Psoas muscle (tissue), 8 donors: ENCODE results near the gene KCNJ9. TPM values are rescaled to one million over a fixed set of nuclear protein-coding genes. Genes with fewer than 3 reads are reported as not detected.

Experiments used
- ATAC-seq, 4 donors: fragments of 200-7000 bp; cut with Tn5 transposase; one replicate each; pipeline ENCODE4 v1.9.1; 2020; ENCODE audit warnings: moderate library complexity in 3 of 4, mild to moderate bottlenecking in 2 of 4
- DNase-seq, 2 donors: peaks; one replicate each; pipeline ENCODE4 v3.0.0-alpha.2; 2020
- H3K27ac ChIP-seq: fragments of 200-600 bp; one replicate; pipeline ENCODE4 v1.8.0; 2022
- H3K27me3 ChIP-seq, 3 donors: fragments of 200-600 bp in 1 of 3; one replicate each; pipeline versions ENCODE4 v1.6.1 to v1.8.0; 2013 to 2022; ENCODE audit warnings: low read length in 2 of 3, mild to moderate bottlenecking in 2 of 3, moderate library complexity in 1 of 3; ENCODE audit not compliant: insufficient read depth in 3 of 3
- H3K36me3 ChIP-seq, 2 donors: fragments of 200-600 bp in 1 of 2; one replicate each; pipeline versions ENCODE4 v1.6.1 to v1.8.0; 2013 to 2022; ENCODE audit warnings: low read depth in 1 of 2, mild to moderate bottlenecking in 1 of 2, moderate library complexity in 1 of 2; ENCODE audit not compliant: insufficient read depth in 1 of 2
- H3K4me1 ChIP-seq: fragments of 200-600 bp; one replicate; pipeline ENCODE4 v1.8.0; 2022
- H3K4me3 ChIP-seq: fragments of 200-600 bp; one replicate; pipeline ENCODE4 v1.8.0; 2022; ENCODE audit warnings: mild to moderate bottlenecking
- H3K9me3 ChIP-seq: fragments of 200-600 bp; one replicate; pipeline ENCODE4 v1.8.0; 2022
- WGBS, 3 donors: extraction: QIAGEN DNeasy Blood & Tissue Kit; methylation state at CpG; one replicate each; pipeline versions ENCODE4 v1.1.6 to v1.1.7; 2013; 5-methylcytosine and 5-hydroxymethylcytosine counted together
- intact Hi-C, 2 donors: fragments of 100-400 bp; cut with DNase I; formaldehyde crosslinking; loops; one replicate each; pipeline versions ENCODE4 v1.11.0 to v1.14.2; 2022
- polyA plus RNA-seq, 3 donors: library from polyadenylated mRNA; stranded (reverse); fragments of 200-250 nt; gene quantifications; one replicate each; pipeline ENCODE4 v1.2.3, GENCODE V29; 2013
- total RNA-seq, 4 donors: library from RNA; stranded (reverse); fragmentation: NEBNext Ultra II Directional in 2 of 4; extraction: Animal tissue kit (Norgen Biotek cat#: 25700) in 2 of 4; gene quantifications; one replicate each; pipeline versions ENCODE4 v1.2.1 to v1.2.4, GENCODE V29; 2021 to 2023
- TF ChIP-seq, protein P1 (sequence below): fragments of 200-600 bp; IDR thresholded peaks from one replicate; pipeline ENCODE4 v1.8.0; 2022; ENCODE audit warnings: antibody characterized with exemption
- donor health status: healthy with polysubstance abuse.
- donor health status: DM: no; HTN: no; CAD: no; lungs with moderate emphysema.
- donor health status: Bipolar disorder and iron deficiency.
- donor health status: healthy.
- donor health status: DM: yes; HTN: yes; CAD: no.
- donor health status: DM: no; HTN: no; CAD: no.
- donor health status: DM: no; HTN: no; CAD: no.
- donor health status: DM: yes; HTN: yes; CAD: no.

Gene KCNJ9
- total and polyA plus RNA-seq, 7 donors: 0.01 to 0.04 TPM; not detected in 5

- Histone ChIP-seq H3K4me3 (no peak overlapping the region), H3K4me1 (peaks cover 6% of the 10 kb centered on the region), H3K27ac (no peak overlapping the region), H3K27me3 (no peaks in the 10 kb centered on the region), H3K9me3 (no peaks in the 10 kb centered on the region), H3K36me3 (no peaks in the 10 kb centered on the region)
- 83 to 89% (median 84%) methylated on average over 4 of the region's 4 CpGs for WGBS, 3 donors
- TF ChIP-seq, protein P1, sequence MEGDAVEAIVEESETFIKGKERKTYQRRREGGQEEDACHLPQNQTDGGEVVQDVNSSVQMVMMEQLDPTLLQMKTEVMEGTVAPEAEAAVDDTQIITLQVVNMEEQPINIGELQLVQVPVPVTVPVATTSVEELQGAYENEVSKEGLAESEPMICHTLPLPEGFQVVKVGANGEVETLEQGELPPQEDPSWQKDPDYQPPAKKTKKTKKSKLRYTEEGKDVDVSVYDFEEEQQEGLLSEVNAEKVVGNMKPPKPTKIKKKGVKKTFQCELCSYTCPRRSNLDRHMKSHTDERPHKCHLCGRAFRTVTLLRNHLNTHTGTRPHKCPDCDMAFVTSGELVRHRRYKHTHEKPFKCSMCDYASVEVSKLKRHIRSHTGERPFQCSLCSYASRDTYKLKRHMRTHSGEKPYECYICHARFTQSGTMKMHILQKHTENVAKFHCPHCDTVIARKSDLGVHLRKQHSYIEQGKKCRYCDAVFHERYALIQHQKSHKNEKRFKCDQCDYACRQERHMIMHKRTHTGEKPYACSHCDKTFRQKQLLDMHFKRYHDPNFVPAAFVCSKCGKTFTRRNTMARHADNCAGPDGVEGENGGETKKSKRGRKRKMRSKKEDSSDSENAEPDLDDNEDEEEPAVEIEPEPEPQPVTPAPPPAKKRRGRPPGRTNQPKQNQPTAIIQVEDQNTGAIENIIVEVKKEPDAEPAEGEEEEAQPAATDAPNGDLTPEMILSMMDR: no peak
- no peak for ATAC-seq
- intact Hi-C loops: no loop called here
- no peak for DNase-seq
These were observed 6.5 kb upstream of the KCNJ9 start for GRCh38 chr1:160074865-160075264.

- no peak for ATAC-seq
- Histone ChIP-seq H3K9me3 (no peaks in the 10 kb centered on the region), H3K36me3 (no peaks in the 10 kb centered on the region), H3K27me3 (no peaks in the 10 kb centered on the region), H3K4me1 (peaks cover 1% of the 10 kb centered on the region), H3K27ac (no peak overlapping the region), H3K4me3 (no peak overlapping the region)
- DNase-seq: no peak
- WGBS, 3 donors: 55 to 57% (median 55%) methylated on average over 2 of the region's 2 CpGs
- TF ChIP-seq, protein P1: no peak
- intact Hi-C loops: no loop called here
These were observed 5.5 kb upstream of the KCNJ9 start for GRCh38 chr1:160075836-160076235.

- no peak overlapping the region for H3K27ac ChIP-seq
- intact Hi-C loops: no loop called here
- H3K27me3 ChIP-seq: peaks cover 0 to under 1% (median 0%) of the 10 kb centered on the region in 3 donors
- DNase-seq: no peak
- TF ChIP-seq, protein P1: no peak
- no peak for ATAC-seq
- no peaks in the 10 kb centered on the region for H3K36me3 ChIP-seq
- H3K4me1 ChIP-seq: no peaks in the 10 kb centered on the region
- H3K4me3 ChIP-seq: no peak overlapping the region
- WGBS, 3 donors: 66 to 75% (median 74%) methylated on average over 3 of the region's 3 CpGs
- no peaks in the 10 kb centered on the region for H3K9me3 ChIP-seq
These were observed 5.0 kb upstream of the KCNJ9 start for GRCh38 chr1:160076295-160076694.

DNA sequence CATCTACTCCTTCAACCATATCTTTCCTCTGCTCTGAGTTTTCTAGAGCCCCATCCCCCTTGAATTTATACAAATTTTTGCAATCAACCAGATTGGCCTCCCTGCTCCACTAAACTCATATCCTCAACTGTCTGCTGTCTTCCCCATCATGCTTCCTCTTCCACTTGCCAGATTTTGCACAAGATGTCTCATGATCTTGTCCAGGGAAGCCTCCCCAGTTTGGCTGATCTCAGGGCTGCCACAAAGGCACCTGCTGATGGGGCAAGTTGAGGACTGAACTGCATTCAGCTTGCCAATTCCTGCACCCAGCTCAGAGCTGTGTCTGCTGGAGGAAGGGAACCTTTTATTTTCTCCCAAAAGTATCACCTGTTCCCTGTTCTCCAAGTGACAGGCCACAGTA lies 3.9 kb upstream of the KCNJ9 start:
- Histone ChIP-seq H3K9me3 (no peaks in the 10 kb centered on the region), H3K4me1 (no peaks in the 10 kb centered on the region), H3K27ac (no peak overlapping the region), H3K4me3 (no peak overlapping the region), H3K27me3 (peaks cover 0 to 11% (median 0%) of the 10 kb centered on the region in 3 donors), H3K36me3 (no peaks in the 10 kb centered on the region)
- intact Hi-C loops: no loop called here
- DNase-seq (no peak), ATAC-seq (no peak)
- TF ChIP-seq, protein P1: no peak

- intact Hi-C loops: no loop called here
- no peak overlapping the region for H3K4me3 ChIP-seq
- H3K4me1 ChIP-seq: no peaks in the 10 kb centered on the region
- ATAC-seq (peak; percentile 81 to 87 (median 82)), DNase-seq (no peak)
- H3K27ac ChIP-seq: no peak overlapping the region
- H3K9me3 ChIP-seq: no peaks in the 10 kb centered on the region
- WGBS, 3 donors: 17 to 23% (median 18%) methylated on average over 8 of the region's 8 CpGs
- peaks cover 0 to 13% (median 0%) of the 10 kb centered on the region in 3 donors for H3K27me3 ChIP-seq
- H3K36me3 ChIP-seq: no peaks in the 10 kb centered on the region
- TF ChIP-seq, protein P1: peak; percentile 60
These were observed 2.7 kb upstream of the KCNJ9 start for GRCh38 chr1:160078512-160079195.
